Sigmoid colon (tissue), 7 donors: Measurements from ENCODE around the gene ENAH. TPM values are rescaled to one million over a fixed set of nuclear protein-coding genes. Genes with fewer than 3 reads are reported as not detected.
A peak's percentile ranks its signal among the peaks of the same experiment; 100 is the strongest.
"Not testable (repeated sequence)": the region's sequence is repeated elsewhere in the genome, so short reads cannot be mapped to it uniquely, and the experiment has no call there.

Experiments
- DNase-seq: peaks from one replicate; pipeline ENCODE4 v3.0.0-alpha.2; 2019
- H3K27ac ChIP-seq, 4 donors: fragments of 200-600 bp; sonication (generic); one replicate each; pipeline ENCODE4 v1.5.1; 2016 to 2019; ENCODE audit warnings: mild to moderate bottlenecking in 1 of 4
- H3K27me3 ChIP-seq, 3 donors: fragments of 200-600 bp; sonication (generic); one replicate each; pipeline ENCODE4 v1.5.1; 2019; ENCODE audit warnings: mild to moderate bottlenecking in 1 of 3
- H3K36me3 ChIP-seq, 4 donors: fragments of 200-600 bp; sonication (generic); one replicate each; pipeline ENCODE4 v1.5.1; 2016 to 2019
- H3K4me1 ChIP-seq, 4 donors: fragments of 200-600 bp; sonication (generic); one replicate each; pipeline ENCODE4 v1.5.1; 2017 to 2019
- H3K4me3 ChIP-seq, 4 donors: fragments of 200-600 bp; sonication (generic); one replicate each; pipeline ENCODE4 v1.5.1; 2017 to 2019; ENCODE audit warnings: mild to moderate bottlenecking in 2 of 4, moderate library complexity in 1 of 4
- H3K9me3 ChIP-seq, 4 donors: fragments of 200-600 bp in 3 of 4; sonication (generic) in 3 of 4; one replicate each; pipeline versions ENCODE4 v1.5.1 to v1.6.1; 2013 to 2019
- EP300 ChIP-seq, 4 donors: sonication (generic); formaldehyde crosslinking; IDR thresholded peaks; one replicate each; pipeline ENCODE4 v1.6.1; 2017; ENCODE audit warnings: antibody characterized with exemption in 4 of 4
- POLR2A ChIP-seq, 2 donors: fragments of 450-650 bp; IDR thresholded peaks; one replicate each; pipeline ENCODE4 v1.6.1; 2016; ENCODE audit warnings: antibody characterized with exemption in 2 of 2, mild to moderate bottlenecking in 2 of 2, moderate library complexity in 2 of 2
- POLR2AphosphoS5 ChIP-seq, 4 donors: sonication (generic); formaldehyde crosslinking; IDR thresholded peaks; one replicate each; pipeline ENCODE4 v1.6.1; 2017; ENCODE audit warnings: antibody characterized with exemption in 4 of 4
- WGBS, 2 donors: extraction: QIAGEN DNeasy Blood & Tissue Kit; methylation state at CpG; one replicate each; pipeline ENCODE4 v1.1.7; 2013; 5-methylcytosine and 5-hydroxymethylcytosine counted together
- intact Hi-C: fragments of 100-400 bp; cut with DNase I; formaldehyde crosslinking; loops from one replicate; pipeline ENCODE4 v1.15.1; 2023
- polyA plus RNA-seq, 3 donors: library from polyadenylated mRNA; stranded (reverse); fragments of 200-250 nt; gene quantifications; one replicate each; pipeline ENCODE4 v1.2.3, GENCODE V29; 2013
- total RNA-seq, 4 donors: library from RNA; depleted of rRNA; stranded (reverse); fragments of >200 nt; gene quantifications; one replicate each; pipeline ENCODE4 v1.1.0, GENCODE V29; 2016
- TF ChIP-seq, protein P1 (sequence below), 4 experiments: fragments of 450-650 bp in 3 of 4; fragments of 200-600 bp in 1 of 4; IDR thresholded peaks; one replicate each; pipeline ENCODE4 v1.5.1; 2016 to 2019; ENCODE audit warnings: antibody characterized with exemption in 4 of 4, mild to moderate bottlenecking in 3 of 4, moderate library complexity in 2 of 4
- donor health status: healthy with polysubstance abuse.
- donor health status: Bipolar disorder and iron deficiency.
- donor health status: healthy.

Gene ENAH
- total and polyA plus RNA-seq, 7 donors, result 9.6 to 197 (median 92.2) TPM

DNA sequence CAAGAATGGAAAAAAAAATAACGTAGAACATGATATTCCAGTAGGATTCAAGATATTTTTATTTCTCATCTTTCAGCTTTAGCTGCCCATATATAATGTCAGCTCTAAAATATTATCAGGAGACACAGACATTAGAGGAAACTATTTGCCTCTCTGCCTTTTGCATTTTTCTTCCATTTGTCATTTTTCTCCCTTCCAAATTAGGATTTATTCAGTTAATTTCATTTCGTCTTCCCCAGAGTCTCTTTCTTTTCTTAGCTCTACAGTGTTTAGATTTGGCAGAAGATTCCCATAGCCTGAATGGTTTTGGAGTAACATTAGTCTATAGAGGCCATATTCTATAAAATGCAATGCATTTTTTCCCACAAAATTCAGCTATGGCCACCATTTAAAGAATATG, 5.1 kb upstream of the ENAH start:
- TF ChIP-seq EP300 (IDR thresholded peaks at IDR 0.05), result no peak
- TF ChIP-seq, protein P1, sequence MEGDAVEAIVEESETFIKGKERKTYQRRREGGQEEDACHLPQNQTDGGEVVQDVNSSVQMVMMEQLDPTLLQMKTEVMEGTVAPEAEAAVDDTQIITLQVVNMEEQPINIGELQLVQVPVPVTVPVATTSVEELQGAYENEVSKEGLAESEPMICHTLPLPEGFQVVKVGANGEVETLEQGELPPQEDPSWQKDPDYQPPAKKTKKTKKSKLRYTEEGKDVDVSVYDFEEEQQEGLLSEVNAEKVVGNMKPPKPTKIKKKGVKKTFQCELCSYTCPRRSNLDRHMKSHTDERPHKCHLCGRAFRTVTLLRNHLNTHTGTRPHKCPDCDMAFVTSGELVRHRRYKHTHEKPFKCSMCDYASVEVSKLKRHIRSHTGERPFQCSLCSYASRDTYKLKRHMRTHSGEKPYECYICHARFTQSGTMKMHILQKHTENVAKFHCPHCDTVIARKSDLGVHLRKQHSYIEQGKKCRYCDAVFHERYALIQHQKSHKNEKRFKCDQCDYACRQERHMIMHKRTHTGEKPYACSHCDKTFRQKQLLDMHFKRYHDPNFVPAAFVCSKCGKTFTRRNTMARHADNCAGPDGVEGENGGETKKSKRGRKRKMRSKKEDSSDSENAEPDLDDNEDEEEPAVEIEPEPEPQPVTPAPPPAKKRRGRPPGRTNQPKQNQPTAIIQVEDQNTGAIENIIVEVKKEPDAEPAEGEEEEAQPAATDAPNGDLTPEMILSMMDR (IDR thresholded peaks at IDR 0.05), result no peak
- no peak for TF ChIP-seq POLR2AphosphoS5 (IDR thresholded peaks at IDR 0.05)
- no peak for TF ChIP-seq POLR2A (IDR thresholded peaks at IDR 0.05)
- no peak overlapping the region for H3K4me3 ChIP-seq
- no peaks in the 10 kb centered on the region for H3K36me3 ChIP-seq
- no peaks in the 10 kb centered on the region for H3K27me3 ChIP-seq
- H3K9me3 ChIP-seq, result no peaks in the 10 kb centered on the region
- peak overlapping the region; percentile 97 to 100 (median 99) for H3K27ac ChIP-seq
- H3K4me1 ChIP-seq, result peaks cover 0 to 70% (median 58%) of the 10 kb centered on the region in 4 donors
- no peak for DNase-seq
- WGBS, 2 donors, result 78 to 87% methylated on average over 2 of the region's 2 CpGs
- intact Hi-C loops, result no loop called here

DNA sequence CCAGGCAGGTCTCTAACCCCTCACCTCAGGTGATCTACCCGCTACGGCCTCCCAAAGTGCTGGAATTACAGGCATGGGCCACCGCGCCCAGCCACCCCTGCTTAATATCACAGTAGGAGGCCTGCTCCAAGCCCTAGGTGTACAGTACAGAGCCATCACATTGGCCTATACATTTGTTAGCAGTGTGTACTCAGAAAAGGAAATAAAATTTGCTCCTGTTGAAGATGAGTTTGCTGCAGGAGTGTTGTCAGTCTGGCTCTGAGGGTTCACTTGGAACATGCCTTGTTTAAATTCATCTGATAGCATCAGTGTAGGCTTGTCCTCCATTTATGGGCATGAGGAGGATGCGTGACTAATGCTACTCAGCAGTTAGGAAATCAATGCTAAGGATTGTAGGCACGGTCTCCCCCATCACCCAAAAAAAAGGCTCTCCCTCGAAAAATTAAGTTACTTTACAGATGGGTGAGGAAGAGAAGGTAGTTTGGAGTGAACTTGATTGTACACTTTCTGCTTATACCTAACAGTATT, 4.6 kb upstream of the ENAH start:
- Histone ChIP-seq H3K4me3 (no peak overlapping the region), H3K36me3 (no peaks in the 10 kb centered on the region), H3K9me3 (no peaks in the 10 kb centered on the region), H3K27ac (peak overlapping the region; percentile 97 to 100 (median 99)), H3K27me3 (no peaks in the 10 kb centered on the region), H3K4me1 (peaks cover 0 to 65% (median 54%) of the 10 kb centered on the region in 4 donors)
- TF ChIP-seq POLR2AphosphoS5 (IDR thresholded peaks at IDR 0.05) (peak in 2 of 4 donors; percentile 9 to 46), EP300 (IDR thresholded peaks at IDR 0.05) (no peak), POLR2A (IDR thresholded peaks at IDR 0.05) (no peak)
- TF ChIP-seq, protein P1 (IDR thresholded peaks at IDR 0.05), result no peak
- 84 to 94% methylated on average over 7 of the region's 7 CpGs for WGBS, 2 donors
- DNase-seq, result no peak
- intact Hi-C loops, result no loop called here

DNA sequence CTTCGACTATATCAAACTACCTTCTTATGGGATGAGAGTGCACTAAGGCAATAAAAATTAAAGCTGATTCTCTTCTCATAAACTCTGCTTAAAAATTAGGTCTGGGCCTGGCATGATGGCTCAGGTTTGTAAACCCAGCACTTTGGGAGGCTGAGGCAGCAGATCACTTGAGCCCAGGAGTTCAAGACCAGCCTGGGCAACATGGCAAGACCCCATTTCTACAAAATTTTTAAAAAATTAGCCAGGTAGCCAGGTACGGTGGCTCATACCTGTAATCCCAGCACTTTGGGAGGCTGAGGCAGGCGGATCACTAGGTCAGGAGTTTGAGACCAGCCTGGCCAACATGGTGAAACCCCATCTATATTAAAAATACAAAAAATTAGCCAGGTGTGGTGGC, 3.3 kb upstream of the ENAH start:
- H3K36me3 ChIP-seq, H3K27me3 ChIP-seq, DNase-seq, intact Hi-C loops, H3K9me3 ChIP-seq, H3K4me3 ChIP-seq: not testable (repeated sequence)
- Histone ChIP-seq H3K27ac (peak overlapping the region; percentile 97 to 100 (median 99)), H3K4me1 (peaks cover 0 to 55% (median 47%) of the 10 kb centered on the region in 4 donors)
- WGBS, 2 donors, result 88 to 93% methylated on average over 3 of the region's 3 CpGs

DNA sequence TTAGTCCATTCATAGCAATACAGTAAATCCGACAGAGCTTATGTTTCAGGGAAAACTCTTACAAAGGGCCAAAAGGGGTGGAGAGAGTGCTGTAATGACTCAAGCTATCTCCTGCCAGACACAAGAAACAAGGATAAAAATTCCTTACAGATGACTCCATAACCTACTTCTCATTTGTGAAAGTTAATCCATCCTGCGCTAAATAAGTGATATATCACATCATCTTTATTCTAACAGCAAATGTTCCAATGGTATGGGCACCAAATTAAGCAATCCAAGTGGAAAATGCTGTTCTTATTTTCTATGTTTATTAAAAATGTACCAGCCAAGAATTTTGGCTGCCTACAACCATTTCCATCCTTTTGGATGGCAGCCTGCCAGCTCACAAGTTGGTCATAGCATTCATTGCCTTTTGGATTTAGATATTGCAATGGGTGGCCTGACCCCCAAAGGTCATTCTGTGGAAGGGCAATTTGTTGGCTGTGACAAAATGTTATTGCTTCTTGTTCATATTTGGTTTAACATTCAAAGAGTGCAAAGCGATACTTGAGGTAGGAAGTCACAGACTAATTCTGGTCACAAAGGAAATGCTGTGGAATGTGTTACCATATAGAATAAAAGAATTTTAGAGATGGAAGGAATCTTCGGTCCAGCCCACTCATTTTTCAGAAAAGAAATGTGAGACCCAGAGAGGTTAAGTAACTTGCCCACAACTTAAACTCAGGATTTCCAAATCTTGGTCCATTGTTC, 2.8 kb upstream of the ENAH start:
- intact Hi-C loops, result no loop called here
- WGBS, 2 donors, result 74 to 77% methylated on average over 4 of the region's 4 CpGs

More for the DNA sequence above, 2.8 kb upstream of the ENAH start:
- H3K36me3 ChIP-seq, result no peaks in the 10 kb centered on the region
- H3K27me3 ChIP-seq, result no peaks in the 10 kb centered on the region
- H3K4me1 ChIP-seq, result peaks cover 0 to 49% (median 41%) of the 10 kb centered on the region in 4 donors
- no peaks in the 10 kb centered on the region for H3K9me3 ChIP-seq
- H3K4me3 ChIP-seq, result no peak overlapping the region
- peak in 2 of 4 donors; percentile 57 to 59 for TF ChIP-seq EP300 (IDR thresholded peaks at IDR 0.05)
- TF ChIP-seq POLR2AphosphoS5 (IDR thresholded peaks at IDR 0.05), result peak; percentile 48 to 82 (median 75)
- TF ChIP-seq, protein P1 (IDR thresholded peaks at IDR 0.05), result no peak
- no peak for TF ChIP-seq POLR2A (IDR thresholded peaks at IDR 0.05)
- peak overlapping the region; percentile 97 to 100 (median 99) for H3K27ac ChIP-seq
- DNase-seq, result peak; percentile 86
